Activated CD4-positive, alpha-beta T cell treated with anti-CD3 and anti-CD28 coated beads, Interleukin-2, amount 50 U/mL, for 48 hours (primary cell): ENCODE results near the gene PRKCG.

ENCODE experiments used
- DNase-seq, 2 experiments: peaks; one replicate each; pipeline ENCODE4 v3.0.0-alpha.2; 2020

Gene PRKCG

GRCh38 chr19:53873773-53874605 lies 8.0 kb upstream of the PRKCG start:
- no peak for DNase-seq

- DNase-seq: no peak
Observed at GRCh38 chr19:53874606-53874990, 7.4 kb upstream of the PRKCG start.

GRCh38 chr19:53875602-53876325 lies 6.2 kb upstream of the PRKCG start:
- no peak for DNase-seq

GRCh38 chr19:53876651-53877224 lies 5.3 kb upstream of the PRKCG start:
- DNase-seq: no peak

GRCh38 chr19:53877361-53877766 lies 4.6 kb upstream of the PRKCG start:
- DNase-seq: peak in 1 of 2 experiments; percentile 27

- DNase-seq: no peak
Observed at GRCh38 chr19:53878776-53879139, 3.2 kb upstream of the PRKCG start.

- peak; percentile 82 to 86 for DNase-seq
Observed at GRCh38 chr19:53879140-53880081, 2.6 kb upstream of the PRKCG start.

GRCh38 chr19:53880711-53881481 lies 1.1 kb upstream of the PRKCG start:
- DNase-seq: no peak

- no peak for DNase-seq
Observed at GRCh38 chr19:53882391-53883050, 524 bp downstream of the PRKCG start.

- DNase-seq: no peak
Observed at GRCh38 chr19:53883231-53883661, 1.2 kb downstream of the PRKCG start.

GRCh38 chr19:53883741-53884140 lies 1.7 kb downstream of the PRKCG start:
- no peak for DNase-seq

- DNase-seq: no peak
Observed at GRCh38 chr19:53884256-53884655, 2.3 kb downstream of the PRKCG start.

GRCh38 chr19:53885036-53885435 lies 3.0 kb downstream of the PRKCG start:
- DNase-seq: no peak

GRCh38 chr19:53892301-53892980 lies 10.4 kb downstream of the PRKCG start:
- no peak for DNase-seq

GRCh38 chr19:53892981-53893325 lies 11.0 kb downstream of the PRKCG start:
- DNase-seq: no peak

- no peak for DNase-seq
Observed at GRCh38 chr19:53894707-53895106, 12.7 kb downstream of the PRKCG start.

GRCh38 chr19:53896682-53897081 lies 14.7 kb downstream of the PRKCG start:
- no peak for DNase-seq

- no peak for DNase-seq
Observed at GRCh38 chr19:53897459-53897858, 15.5 kb downstream of the PRKCG start.

- DNase-seq: no peak
Observed at GRCh38 chr19:53898166-53898565, 16.2 kb downstream of the PRKCG start.

GRCh38 chr19:53898636-53899341 lies 16.8 kb downstream of the PRKCG start:
- no peak for DNase-seq
